Urinary bladder (tissue), 4 donors: ENCODE results near the gene EPS15. TPM values are rescaled to one million over a fixed set of nuclear protein-coding genes. Genes with fewer than 3 reads are reported as not detected.
"Not testable (repeated sequence)": the region's sequence is repeated elsewhere in the genome, so short reads cannot be mapped to it uniquely, and the experiment has no call there.

Source experiments
- DNase-seq: peaks from one replicate; pipeline ENCODE4 v3.0.0-alpha.2; 2015; ENCODE audit errors: extremely low spot score
- H3K27ac ChIP-seq: one replicate; pipeline ENCODE4 v1.5.1; 2013; ENCODE audit warnings: low read depth, mild to moderate bottlenecking, moderate library complexity
- H3K36me3 ChIP-seq: one replicate; pipeline ENCODE4 v1.6.1; 2013; ENCODE audit warnings: mild to moderate bottlenecking, moderate library complexity; ENCODE audit not compliant: insufficient read depth
- H3K4me1 ChIP-seq: one replicate; pipeline ENCODE4 v1.6.1; 2013; ENCODE audit warnings: mild to moderate bottlenecking, moderate library complexity; ENCODE audit not compliant: insufficient read depth
- H3K4me3 ChIP-seq: one replicate; pipeline ENCODE4 v1.5.1; 2013; ENCODE audit warnings: low read depth, low read length
- WGBS: extraction: QIAGEN DNeasy Blood & Tissue Kit; methylation state at CpG from one replicate; pipeline ENCODE4 v1.1.7; 2013; 5-methylcytosine and 5-hydroxymethylcytosine counted together
- polyA plus RNA-seq: library from polyadenylated mRNA; stranded (reverse); fragments of 200-250 nt; gene quantifications from one replicate; pipeline ENCODE4 v1.2.3, GENCODE V29; 2013
- total RNA-seq: library from RNA; depleted of rRNA; stranded (reverse); fragments of >200 nt; gene quantifications from one replicate; pipeline ENCODE4 v1.2.3, GENCODE V29; 2014
- donor health status: healthy with polysubstance abuse.
- donor health status: healthy.

Gene EPS15
- total and polyA plus RNA-seq, 2 donors: 21.5 to 96.2 TPM

- Histone ChIP-seq H3K4me3 (no peak overlapping the region), H3K36me3 (no peaks in the 10 kb centered on the region), H3K27ac (no peak overlapping the region), H3K4me1 (no peaks in the 10 kb centered on the region)
- no peak for DNase-seq
- 72% methylated on average over 3 of the region's 3 CpGs for WGBS
Measured at GRCh38 chr1:51534447-51534846, 15.4 kb upstream of the EPS15 start.

- Histone ChIP-seq H3K36me3 (no peaks in the 10 kb centered on the region), H3K4me1 (no peaks in the 10 kb centered on the region), H3K27ac (no peak overlapping the region), H3K4me3 (no peak overlapping the region)
- no peak for DNase-seq
- WGBS: 100% methylated on average over 1 of the region's 1 CpG
Measured at GRCh38 chr1:51532853-51533252, 13.8 kb upstream of the EPS15 start.

- WGBS: 95% methylated on average over 4 of the region's 4 CpGs
- not testable (repeated sequence) for H3K36me3 ChIP-seq, H3K4me3 ChIP-seq
Measured at GRCh38 chr1:51530447-51530846, 11.4 kb upstream of the EPS15 start.

GRCh38 chr1:51527144-51527543, 8.1 kb upstream of the EPS15 start:
- H3K4me3 ChIP-seq: no peak overlapping the region
- no peak overlapping the region for H3K27ac ChIP-seq
- DNase-seq: no peak
- H3K36me3 ChIP-seq: no peaks in the 10 kb centered on the region
- H3K4me1 ChIP-seq: no peaks in the 10 kb centered on the region

More at GRCh38 chr1:51530447-51530846, 11.4 kb upstream of the EPS15 start:
- not testable (repeated sequence) for H3K27ac ChIP-seq, DNase-seq, H3K4me1 ChIP-seq

GRCh38 chr1:51526248-51526647, 7.2 kb upstream of the EPS15 start:
- Histone ChIP-seq H3K4me3 (no peak overlapping the region), H3K4me1 (no peaks in the 10 kb centered on the region), H3K36me3 (no peaks in the 10 kb centered on the region), H3K27ac (no peak overlapping the region)
- WGBS: 94% methylated on average over 3 of the region's 3 CpGs
- no peak for DNase-seq

GRCh38 chr1:51525295-51525694, 6.2 kb upstream of the EPS15 start:
- H3K4me3 ChIP-seq: no peak overlapping the region
- no peaks in the 10 kb centered on the region for H3K36me3 ChIP-seq
- DNase-seq: no peak
- WGBS: 90% methylated on average over 2 of the region's 2 CpGs
- no peak overlapping the region for H3K27ac ChIP-seq
- no peaks in the 10 kb centered on the region for H3K4me1 ChIP-seq

GRCh38 chr1:51524817-51525216, 5.8 kb upstream of the EPS15 start:
- Histone ChIP-seq H3K4me3 (no peak overlapping the region), H3K36me3 (no peaks in the 10 kb centered on the region), H3K4me1 (no peaks in the 10 kb centered on the region), H3K27ac (no peak overlapping the region)
- WGBS: 95% methylated on average over 1 of the region's 1 CpG
- DNase-seq: no peak

GRCh38 chr1:51523931-51524330, 4.9 kb upstream of the EPS15 start:
- WGBS: 85% methylated on average over 4 of the region's 4 CpGs
- Histone ChIP-seq H3K4me1 (no peaks in the 10 kb centered on the region), H3K4me3 (no peak overlapping the region), H3K27ac (no peak overlapping the region), H3K36me3 (no peaks in the 10 kb centered on the region)
- no peak for DNase-seq

GRCh38 chr1:51520700-51521248, 1.7 kb upstream of the EPS15 start:
- Histone ChIP-seq H3K36me3 (no peaks in the 10 kb centered on the region), H3K27ac (peak overlapping the region; percentile 2), H3K4me3 (no peak overlapping the region), H3K4me1 (no peaks in the 10 kb centered on the region)
- 57% methylated on average over 3 of the region's 3 CpGs for WGBS
- no peak for DNase-seq

- Histone ChIP-seq H3K36me3 (no peaks in the 10 kb centered on the region), H3K4me1 (no peaks in the 10 kb centered on the region), H3K27ac (peak overlapping the region; percentile 2), H3K4me3 (no peak overlapping the region)
- DNase-seq: no peak
- 56% methylated on average over 8 of the region's 8 CpGs for WGBS
Measured at GRCh38 chr1:51519865-51520699, 1.0 kb upstream of the EPS15 start.

- Histone ChIP-seq H3K4me1 (no peaks in the 10 kb centered on the region), H3K4me3 (peak overlapping the region; percentile 92), H3K36me3 (no peaks in the 10 kb centered on the region), H3K27ac (peak overlapping the region; percentile 95)
- DNase-seq: peak; percentile 3
- WGBS: under 1% methylated on average over 52 of the region's 52 CpGs
Measured at GRCh38 chr1:51518586-51519047, 449 bp downstream of the EPS15 start.

GRCh38 chr1:51518033-51518585, 957 bp downstream of the EPS15 start:
- Histone ChIP-seq H3K36me3 (no peaks in the 10 kb centered on the region), H3K4me1 (no peaks in the 10 kb centered on the region), H3K27ac (peak overlapping the region; percentile 95), H3K4me3 (peak overlapping the region; percentile 92)
- 1% methylated on average over 20 of the region's 20 CpGs for WGBS
- DNase-seq: peak; percentile 15

GRCh38 chr1:51517361-51518032, 1.6 kb downstream of the EPS15 start:
- no peak for DNase-seq
- WGBS: 5% methylated on average over 7 of the region's 7 CpGs
- Histone ChIP-seq H3K4me1 (no peaks in the 10 kb centered on the region), H3K27ac (no peak overlapping the region), H3K36me3 (no peaks in the 10 kb centered on the region), H3K4me3 (peak overlapping the region; percentile 92)
